GM12874 (cell line): ENCODE measurements around the gene TANC1.

Source experiments
- TF ChIP-seq, protein P1 (sequence below): IDR thresholded peaks from 2 replicates; pipeline ENCODE4 v1.5.1; 2011; ENCODE audit warnings: low read depth, mild to moderate bottlenecking, control low read depth, low read length, moderate library complexity; ENCODE audit not compliant: insufficient read depth

The TANC1 gene

DNA sequence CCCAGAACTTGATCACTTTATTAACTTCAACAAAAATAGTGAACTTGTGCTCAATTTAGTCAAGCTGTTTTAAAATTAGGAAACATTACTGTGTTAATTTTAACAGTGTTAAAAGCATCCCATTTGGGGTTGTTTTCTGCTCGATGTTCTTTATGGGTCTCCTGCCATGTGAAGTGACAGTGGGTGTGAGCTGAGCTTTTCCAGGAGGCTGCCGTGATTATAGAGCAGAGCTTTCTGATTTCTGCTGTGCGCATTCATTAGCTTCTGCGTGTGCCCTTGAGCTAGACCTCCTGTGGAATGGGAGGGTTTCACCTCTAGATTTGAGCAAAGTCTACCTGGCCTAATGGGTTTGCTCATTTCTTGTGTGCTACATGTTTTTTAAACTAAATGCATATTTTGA is 196.6 kb downstream of the TANC1 start:
- TF ChIP-seq, protein P1, sequence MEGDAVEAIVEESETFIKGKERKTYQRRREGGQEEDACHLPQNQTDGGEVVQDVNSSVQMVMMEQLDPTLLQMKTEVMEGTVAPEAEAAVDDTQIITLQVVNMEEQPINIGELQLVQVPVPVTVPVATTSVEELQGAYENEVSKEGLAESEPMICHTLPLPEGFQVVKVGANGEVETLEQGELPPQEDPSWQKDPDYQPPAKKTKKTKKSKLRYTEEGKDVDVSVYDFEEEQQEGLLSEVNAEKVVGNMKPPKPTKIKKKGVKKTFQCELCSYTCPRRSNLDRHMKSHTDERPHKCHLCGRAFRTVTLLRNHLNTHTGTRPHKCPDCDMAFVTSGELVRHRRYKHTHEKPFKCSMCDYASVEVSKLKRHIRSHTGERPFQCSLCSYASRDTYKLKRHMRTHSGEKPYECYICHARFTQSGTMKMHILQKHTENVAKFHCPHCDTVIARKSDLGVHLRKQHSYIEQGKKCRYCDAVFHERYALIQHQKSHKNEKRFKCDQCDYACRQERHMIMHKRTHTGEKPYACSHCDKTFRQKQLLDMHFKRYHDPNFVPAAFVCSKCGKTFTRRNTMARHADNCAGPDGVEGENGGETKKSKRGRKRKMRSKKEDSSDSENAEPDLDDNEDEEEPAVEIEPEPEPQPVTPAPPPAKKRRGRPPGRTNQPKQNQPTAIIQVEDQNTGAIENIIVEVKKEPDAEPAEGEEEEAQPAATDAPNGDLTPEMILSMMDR = no peak

DNA sequence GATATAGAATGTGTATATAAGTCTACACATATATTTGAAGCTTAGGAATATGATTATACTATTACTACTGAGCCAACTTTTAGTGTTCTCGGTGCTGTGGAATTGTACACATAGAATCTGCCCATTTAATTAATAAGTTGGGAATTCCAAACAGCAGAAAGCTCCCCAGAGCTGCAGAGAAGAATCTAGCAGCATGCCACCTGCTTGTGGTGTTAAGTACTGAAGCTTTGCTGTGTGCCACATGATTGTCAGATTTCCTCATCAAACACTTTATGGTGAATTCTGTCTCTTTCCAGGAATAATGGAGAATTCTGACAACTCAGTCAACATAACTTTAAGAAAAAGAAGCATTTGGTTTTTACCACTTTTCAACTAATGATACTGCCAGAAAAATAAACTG is 200.3 kb downstream of the TANC1 start:
- TF ChIP-seq, protein P1 = no peak

DNA sequence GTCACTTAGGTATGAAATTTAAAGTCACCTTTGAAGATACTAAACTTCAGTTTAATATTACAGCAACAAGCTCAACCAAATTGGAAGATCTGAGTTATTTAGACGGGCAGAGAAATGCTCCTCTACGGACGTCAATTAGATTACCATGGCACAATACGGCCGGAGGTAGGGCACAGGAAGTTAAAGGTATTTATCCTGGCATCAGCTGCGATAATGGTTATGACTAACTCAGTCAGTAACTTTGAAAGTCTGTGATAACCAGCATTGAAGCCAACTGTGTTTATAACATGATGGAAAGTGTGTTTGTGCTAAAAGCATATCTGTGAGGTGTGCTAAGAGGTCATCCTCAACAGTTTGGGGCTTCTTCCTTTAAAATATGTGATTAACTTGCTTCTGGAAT is 200.7 kb downstream of the TANC1 start:
- TF ChIP-seq, protein P1 = no peak

DNA sequence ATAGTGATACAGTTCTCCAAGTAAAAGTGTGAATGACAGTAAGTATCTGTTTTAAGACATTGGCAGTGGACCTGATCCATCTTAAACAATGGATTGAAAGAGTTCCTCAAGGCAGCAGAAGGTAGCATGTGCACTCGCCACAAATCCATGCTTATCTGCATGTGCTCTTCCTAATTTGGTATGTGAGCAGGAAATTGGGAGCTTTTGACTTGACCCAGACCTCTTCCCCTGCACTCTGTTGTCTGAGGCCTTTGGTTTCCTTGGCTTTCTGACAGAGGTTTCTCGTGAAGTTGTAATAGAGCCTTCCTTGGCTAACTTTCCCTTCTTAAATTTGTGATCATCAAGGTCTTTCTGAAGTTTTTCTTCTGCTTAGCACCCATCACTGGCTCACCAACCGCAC is 204.0 kb downstream of the TANC1 start:
- TF ChIP-seq, protein P1 = no peak

DNA sequence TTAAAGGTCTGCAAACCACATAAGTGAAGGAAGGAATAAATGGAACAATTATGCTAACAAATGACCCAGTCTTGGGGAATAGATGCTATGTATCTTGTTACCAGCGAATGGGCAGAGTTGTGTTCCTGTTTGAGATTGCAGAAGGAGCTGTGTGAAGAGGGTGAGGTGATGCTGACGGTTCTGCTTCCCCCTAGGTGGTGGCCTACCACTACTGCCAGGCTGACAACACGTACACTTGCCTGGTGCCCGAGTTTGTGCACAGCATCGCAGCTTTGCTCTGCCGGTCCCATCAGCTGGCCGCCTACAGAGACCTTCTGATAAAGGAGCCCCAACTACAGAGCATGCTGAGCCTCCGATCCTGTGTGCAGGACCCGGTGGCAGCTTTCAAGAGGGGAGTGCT is 206.3 kb downstream of the TANC1 start:
- TF ChIP-seq, protein P1 = no peak

DNA sequence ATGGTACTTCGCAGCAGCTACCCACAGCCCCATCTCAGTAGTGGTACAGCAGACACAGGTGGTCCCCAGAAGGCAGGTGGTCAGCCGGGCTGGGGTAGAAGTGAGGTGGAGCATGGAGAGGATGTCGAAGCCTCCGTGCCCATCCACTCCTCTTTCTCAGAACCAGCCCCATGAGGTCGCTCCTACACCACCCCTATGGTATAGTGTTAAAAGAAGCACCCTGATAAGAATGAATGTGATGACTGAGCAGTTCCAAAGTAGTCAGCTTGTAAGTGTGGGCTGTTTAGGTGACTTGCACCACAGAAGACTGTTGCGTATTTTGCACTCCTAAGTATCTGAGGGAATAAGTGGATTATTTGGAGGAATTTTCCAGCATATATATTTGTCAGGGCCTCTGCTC is 206.7 kb downstream of the TANC1 start:
- TF ChIP-seq, protein P1 = peak; percentile 5; the same call in 1 of the 2 replicates

DNA sequence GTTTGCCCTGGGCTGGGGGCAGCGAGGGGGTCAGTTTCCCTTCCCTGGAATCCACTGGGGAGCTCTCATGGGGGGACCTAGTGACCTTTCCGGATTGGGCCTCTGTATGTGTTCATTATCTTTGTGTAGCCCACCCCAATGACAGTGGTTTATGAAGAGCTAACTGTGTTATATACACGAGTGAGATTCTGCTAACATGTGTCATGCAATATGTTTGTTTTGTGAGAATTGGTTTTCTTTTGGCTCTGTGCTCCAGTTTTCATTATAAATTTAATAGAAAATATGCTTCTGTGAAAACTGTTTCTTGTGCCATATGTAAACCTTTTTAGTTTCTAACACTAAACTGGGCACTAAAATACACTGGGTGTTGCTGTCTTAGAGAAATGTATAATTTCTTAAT is 207.5 kb downstream of the TANC1 start:
- TF ChIP-seq, protein P1 = no peak

DNA sequence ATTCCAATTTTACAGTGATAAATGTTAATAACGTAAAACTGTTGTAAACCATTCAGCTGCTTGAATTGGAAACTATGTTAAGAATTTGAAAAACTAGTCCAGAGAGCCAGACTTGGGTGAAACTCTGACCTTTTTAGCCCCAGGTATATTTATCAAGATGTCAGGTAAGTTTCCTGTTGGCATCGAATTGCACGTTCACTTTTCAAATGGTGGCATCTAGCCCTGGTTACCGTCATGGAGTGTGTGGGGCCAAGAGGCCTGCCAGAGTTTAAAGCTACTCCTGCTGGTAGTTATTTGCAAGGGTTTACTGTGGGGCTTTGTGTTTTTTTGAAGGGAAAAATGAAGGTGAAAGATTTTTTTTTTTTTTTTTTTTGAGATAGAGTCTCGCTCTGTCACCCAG is 208.1 kb downstream of the TANC1 start:
- TF ChIP-seq, protein P1 = no peak
